ENCODE results near the gene RERG.

DNA sequence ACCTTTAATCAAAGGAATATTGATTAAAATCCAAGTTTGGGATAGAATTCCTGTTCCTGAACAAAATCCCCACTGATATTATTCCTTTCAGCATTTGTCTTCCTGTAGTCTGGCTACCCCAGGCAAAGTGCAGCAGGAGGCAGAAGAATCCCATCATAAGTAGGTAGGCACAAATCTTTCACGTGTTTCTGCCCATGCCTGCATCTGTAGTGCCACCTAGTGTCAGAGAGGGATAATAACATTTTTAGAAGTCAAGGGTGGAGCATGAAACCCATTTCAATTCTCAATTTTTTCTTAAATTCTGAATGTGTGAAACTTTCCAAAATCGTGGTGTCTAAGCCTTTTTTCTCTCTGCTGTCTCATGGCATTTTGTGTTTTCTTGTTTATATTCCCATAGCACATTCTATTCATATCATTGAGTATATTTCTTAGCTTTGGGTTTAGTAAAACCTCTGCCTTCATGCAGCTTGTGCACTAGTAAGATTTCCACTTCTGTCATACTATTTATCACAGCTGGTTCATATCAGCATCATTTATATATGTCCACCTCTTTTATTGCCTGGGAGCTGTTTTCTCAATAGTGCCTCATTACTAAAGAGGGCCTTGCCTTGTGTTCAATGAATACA lies 47.8 kb upstream of the RERG start:
- TF ChIP-seq GATA3 (IDR thresholded peaks at IDR 0.05; ENCODE audit: low read depth, low read length): no peak
- TF ChIP-seq GATA2 (IDR thresholded peaks at IDR 0.05; ENCODE audit: low read depth, low read length): no peak

Measured in SH-SY5Y (cell line).